GM23338 (cell line): ENCODE data around the gene KLHL6.

Experiments used
- EZH2 ChIP-seq: fragments of 200-600 bp; sonication (generic); IDR thresholded peaks from one replicate; pipeline ENCODE4 v1.8.0; 2017; ENCODE audit warnings: antibody characterized with exemption, mild to moderate bottlenecking, low read depth; ENCODE audit not compliant: unreplicated experiment
- EZH2phosphoT487 ChIP-seq: fragments of 200-600 bp; sonication (generic); IDR thresholded peaks from one replicate; pipeline ENCODE4 v1.8.1; 2018; ENCODE audit warnings: antibody characterized with exemption; ENCODE audit not compliant: unreplicated experiment
- POLR2AphosphoS5 ChIP-seq: IDR thresholded peaks from 2 replicates; pipeline ENCODE4 v1.6.1; 2016; ENCODE audit warnings: antibody characterized with exemption, low read depth
- ZNF114 ChIP-seq: fragments of 250-450 bp; sonication (Bioruptor Pico); IDR thresholded peaks from 2 replicates; pipeline ENCODE4 v1.5.0; 2020; ENCODE audit warnings: mild to moderate bottlenecking, moderate library complexity
- TF ChIP-seq, protein P1 (sequence below), 2 experiments: fragments of 200-600 bp in 1 of 2; sonication (generic) in 1 of 2; conservative IDR thresholded peaks; 2 replicates each; pipeline versions ENCODE4 v1.5.1 to v1.6.1; 2016 to 2017; ENCODE audit warnings: antibody characterized with exemption in 2 of 2, low read depth in 2 of 2, mild to moderate bottlenecking in 2 of 2, moderate library complexity in 1 of 2
- TF ChIP-seq, protein P2 (sequence below): IDR thresholded peaks from 2 replicates; pipeline ENCODE4 v1.6.1; 2016; ENCODE audit warnings: antibody characterized with exemption

DNA sequence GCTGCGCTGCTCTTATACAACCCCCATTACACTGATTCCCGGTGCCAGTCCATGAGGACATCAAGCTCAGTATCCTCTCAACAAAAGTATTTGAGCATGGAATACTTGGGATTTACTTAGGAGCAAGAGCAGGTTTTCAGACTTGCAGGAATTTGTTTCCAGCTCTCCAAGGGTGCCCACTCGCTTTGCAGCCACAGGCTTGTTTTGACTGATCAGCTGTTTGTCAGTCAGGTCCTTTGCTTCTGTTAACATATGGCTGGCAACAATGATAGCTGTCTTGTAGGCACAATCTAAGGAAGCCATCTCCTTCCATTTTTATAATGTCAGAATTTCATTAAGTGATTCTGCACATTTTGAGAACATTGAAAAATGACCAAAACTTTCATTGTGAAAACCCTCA, 88.9 kb downstream of the KLHL6 start:
- TF ChIP-seq POLR2AphosphoS5 (no peak), EZH2phosphoT487 (no peak), EZH2 (no peak), ZNF114 (no peak)
- TF ChIP-seq, protein P1, sequence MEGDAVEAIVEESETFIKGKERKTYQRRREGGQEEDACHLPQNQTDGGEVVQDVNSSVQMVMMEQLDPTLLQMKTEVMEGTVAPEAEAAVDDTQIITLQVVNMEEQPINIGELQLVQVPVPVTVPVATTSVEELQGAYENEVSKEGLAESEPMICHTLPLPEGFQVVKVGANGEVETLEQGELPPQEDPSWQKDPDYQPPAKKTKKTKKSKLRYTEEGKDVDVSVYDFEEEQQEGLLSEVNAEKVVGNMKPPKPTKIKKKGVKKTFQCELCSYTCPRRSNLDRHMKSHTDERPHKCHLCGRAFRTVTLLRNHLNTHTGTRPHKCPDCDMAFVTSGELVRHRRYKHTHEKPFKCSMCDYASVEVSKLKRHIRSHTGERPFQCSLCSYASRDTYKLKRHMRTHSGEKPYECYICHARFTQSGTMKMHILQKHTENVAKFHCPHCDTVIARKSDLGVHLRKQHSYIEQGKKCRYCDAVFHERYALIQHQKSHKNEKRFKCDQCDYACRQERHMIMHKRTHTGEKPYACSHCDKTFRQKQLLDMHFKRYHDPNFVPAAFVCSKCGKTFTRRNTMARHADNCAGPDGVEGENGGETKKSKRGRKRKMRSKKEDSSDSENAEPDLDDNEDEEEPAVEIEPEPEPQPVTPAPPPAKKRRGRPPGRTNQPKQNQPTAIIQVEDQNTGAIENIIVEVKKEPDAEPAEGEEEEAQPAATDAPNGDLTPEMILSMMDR (conservative IDR thresholded peaks at IDR 0.05; ENCODE audit: low read depth in 2 of 2), result no peak
- TF ChIP-seq, protein P2, sequence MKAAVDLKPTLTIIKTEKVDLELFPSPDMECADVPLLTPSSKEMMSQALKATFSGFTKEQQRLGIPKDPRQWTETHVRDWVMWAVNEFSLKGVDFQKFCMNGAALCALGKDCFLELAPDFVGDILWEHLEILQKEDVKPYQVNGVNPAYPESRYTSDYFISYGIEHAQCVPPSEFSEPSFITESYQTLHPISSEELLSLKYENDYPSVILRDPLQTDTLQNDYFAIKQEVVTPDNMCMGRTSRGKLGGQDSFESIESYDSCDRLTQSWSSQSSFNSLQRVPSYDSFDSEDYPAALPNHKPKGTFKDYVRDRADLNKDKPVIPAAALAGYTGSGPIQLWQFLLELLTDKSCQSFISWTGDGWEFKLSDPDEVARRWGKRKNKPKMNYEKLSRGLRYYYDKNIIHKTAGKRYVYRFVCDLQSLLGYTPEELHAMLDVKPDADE, result no peak
